Neuron (in vitro differentiated cells): ENCODE measurements around the gene MRLN.
"Not testable (repeated sequence)": the region's sequence is repeated elsewhere in the genome, so short reads cannot be mapped to it uniquely, and the experiment has no call there.

Experiments used
- H2AFZ ChIP-seq: one replicate; pipeline ENCODE4 v1.6.1; 2013; ENCODE audit warnings: low read depth, mild to moderate bottlenecking, inconsistent platforms, low read length, moderate library complexity
- H3K27me3 ChIP-seq: one replicate; pipeline ENCODE4 v1.6.1; 2013; ENCODE audit warnings: low read length; ENCODE audit not compliant: insufficient read depth
- H3K36me3 ChIP-seq: one replicate; pipeline ENCODE4 v1.6.1; 2013; ENCODE audit warnings: low read length; ENCODE audit not compliant: insufficient read depth
- H3K4me1 ChIP-seq: one replicate; pipeline ENCODE4 v1.6.1; 2013; ENCODE audit warnings: low read length; ENCODE audit not compliant: insufficient read depth
- H3K4me3 ChIP-seq: 2 replicates; pipeline ENCODE4 v1.5.1; 2013; ENCODE audit warnings: mild to moderate bottlenecking, low read length, moderate library complexity
- H3K9me3 ChIP-seq: one replicate; pipeline ENCODE4 v1.6.1; 2013; ENCODE audit warnings: low read length

Gene MRLN

GRCh38 chr10:59753267-59753666 lies at the start of gene MRLN:
MRLN (minus strand) TSS chr10:59753455.
- H3K36me3 ChIP-seq = no peaks in the 10 kb centered on the region
- H3K4me3 ChIP-seq = no peak within 1 kb of the TSS
- no peaks in the 10 kb centered on the region for H3K27me3 ChIP-seq
- H3K9me3 ChIP-seq = no peaks in the 10 kb centered on the region
- H2AFZ ChIP-seq = no peak within 1 kb of the TSS
- no peaks in the 10 kb centered on the region for H3K4me1 ChIP-seq

- no peaks in the 10 kb centered on the region for H3K27me3 ChIP-seq
- H3K9me3 ChIP-seq = no peaks in the 10 kb centered on the region
- peaks cover 2% of the 10 kb centered on the region for H3K4me1 ChIP-seq
- H3K4me3 ChIP-seq = no peak overlapping the region
- H2AFZ ChIP-seq = no peak overlapping the region
- peaks cover 39% of the 10 kb centered on the region for H3K36me3 ChIP-seq
Observed at GRCh38 chr10:59801171-59801570, 47.9 kb upstream of the MRLN start.

DNA sequence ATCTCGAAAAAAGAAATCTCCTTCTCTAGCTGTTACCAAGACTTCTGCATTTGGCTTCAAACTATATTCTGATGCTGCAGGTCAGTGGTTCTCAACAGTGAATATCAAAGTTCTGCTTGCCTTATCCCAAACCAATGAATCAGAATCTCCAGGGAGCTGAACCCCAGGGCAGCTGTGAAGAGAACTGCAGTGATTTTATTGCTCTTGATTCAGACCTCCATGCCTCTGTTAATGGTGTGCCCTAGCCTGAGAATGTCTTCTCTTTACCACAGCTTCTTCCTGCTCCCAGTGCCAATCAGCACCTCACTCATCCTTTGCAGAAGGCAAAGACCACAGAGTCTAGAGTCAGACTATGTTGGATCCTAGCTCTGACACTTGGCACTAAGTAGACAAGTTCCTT lies 46.2 kb upstream of the MRLN start:
- Histone ChIP-seq H3K9me3 (no peaks in the 10 kb centered on the region), H2AFZ (no peak overlapping the region), H3K4me3 (no peak overlapping the region), H3K27me3 (no peaks in the 10 kb centered on the region), H3K4me1 (peaks cover 2% of the 10 kb centered on the region), H3K36me3 (peaks cover 29% of the 10 kb centered on the region)

GRCh38 chr10:59793919-59794318 lies 40.7 kb upstream of the MRLN start:
- Histone ChIP-seq H3K36me3 (peaks cover 43% of the 10 kb centered on the region), H3K9me3 (peaks cover 2% of the 10 kb centered on the region), H3K4me3 (no peak overlapping the region), H3K27me3 (no peaks in the 10 kb centered on the region), H2AFZ (no peak overlapping the region), H3K4me1 (no peaks in the 10 kb centered on the region)

GRCh38 chr10:59792812-59793211 lies 39.6 kb upstream of the MRLN start:
- Histone ChIP-seq H3K27me3 (no peaks in the 10 kb centered on the region), H2AFZ (no peak overlapping the region), H3K4me1 (no peaks in the 10 kb centered on the region), H3K4me3 (no peak overlapping the region), H3K9me3 (peaks cover 2% of the 10 kb centered on the region), H3K36me3 (peaks cover 40% of the 10 kb centered on the region)

- Histone ChIP-seq H2AFZ (no peak overlapping the region), H3K36me3 (peaks cover 40% of the 10 kb centered on the region), H3K27me3 (no peaks in the 10 kb centered on the region), H3K4me3 (no peak overlapping the region), H3K4me1 (no peaks in the 10 kb centered on the region), H3K9me3 (peaks cover 2% of the 10 kb centered on the region)
Observed at GRCh38 chr10:59791601-59792000, 38.3 kb upstream of the MRLN start.

GRCh38 chr10:59790080-59790479 lies 36.8 kb upstream of the MRLN start:
- H3K4me1 ChIP-seq, H3K9me3 ChIP-seq, H3K4me3 ChIP-seq, H2AFZ ChIP-seq, H3K27me3 ChIP-seq: not testable (repeated sequence)
- peaks cover 40% of the 10 kb centered on the region for H3K36me3 ChIP-seq

DNA sequence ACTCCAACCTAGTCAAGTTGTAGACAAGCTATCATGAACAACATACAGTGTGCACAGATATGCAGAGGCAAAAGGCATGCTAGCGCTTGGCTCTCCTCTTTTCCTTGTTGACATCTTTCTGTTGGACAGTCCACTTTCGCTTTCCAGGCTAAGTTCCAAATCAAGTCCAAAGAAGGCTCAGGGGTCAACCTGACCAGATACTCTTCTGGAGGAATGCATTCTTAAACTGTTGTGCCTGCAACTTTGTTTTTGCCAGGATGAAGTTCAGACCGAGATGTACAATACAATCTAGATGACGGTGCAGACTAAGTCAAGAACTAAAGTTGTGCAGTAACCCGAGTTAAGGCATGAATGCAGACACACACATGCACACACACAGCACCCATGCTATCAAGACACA lies 35.7 kb upstream of the MRLN start:
- not testable (repeated sequence) for H3K27me3 ChIP-seq, H3K4me1 ChIP-seq, H2AFZ ChIP-seq, H3K9me3 ChIP-seq, H3K4me3 ChIP-seq
- peaks cover 30% of the 10 kb centered on the region for H3K36me3 ChIP-seq

DNA sequence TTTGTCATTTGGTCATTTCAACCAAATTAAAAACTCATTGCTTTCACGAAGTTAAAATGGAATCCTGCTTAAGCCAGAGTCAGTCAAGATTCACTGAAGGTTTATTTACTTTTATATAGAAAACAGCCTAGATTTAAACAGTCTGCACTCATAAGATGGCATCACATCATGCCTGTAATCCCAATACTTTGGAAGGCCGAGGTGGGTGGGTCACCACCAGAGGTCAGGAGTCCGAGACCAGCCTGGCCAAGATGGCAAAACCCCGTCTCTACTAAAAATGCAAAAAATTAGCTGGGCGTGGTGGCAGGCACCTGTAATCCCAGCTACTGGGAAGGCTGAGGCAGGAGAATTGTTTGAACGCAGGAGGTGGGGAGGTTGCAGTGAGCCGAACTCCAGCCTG lies 33.8 kb upstream of the MRLN start:
- H3K4me1 ChIP-seq, H3K4me3 ChIP-seq, H2AFZ ChIP-seq, H3K9me3 ChIP-seq, H3K27me3 ChIP-seq: not testable (repeated sequence)
- peaks cover 13% of the 10 kb centered on the region for H3K36me3 ChIP-seq

DNA sequence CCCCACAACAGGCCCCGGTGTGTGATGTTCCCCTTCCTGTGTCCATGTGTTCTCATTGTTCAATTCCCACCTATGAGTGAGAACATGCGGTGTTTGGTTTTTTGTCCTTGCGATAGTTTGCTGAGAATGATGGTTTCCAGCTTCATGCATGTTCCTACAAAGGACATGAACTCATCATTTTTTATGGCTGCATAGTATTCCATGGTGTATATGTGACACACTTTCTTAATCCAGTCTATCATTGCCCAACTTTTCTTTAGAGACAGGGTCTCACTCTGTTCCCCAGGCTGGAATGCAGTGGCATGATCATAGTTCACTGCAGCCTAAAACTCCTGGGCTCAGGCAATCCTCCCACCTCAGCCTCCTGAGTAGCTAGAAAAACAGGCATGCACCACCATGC lies 32.2 kb upstream of the MRLN start:
- not testable (repeated sequence) for H3K27me3 ChIP-seq, H2AFZ ChIP-seq, H3K4me1 ChIP-seq, H3K9me3 ChIP-seq, H3K36me3 ChIP-seq, H3K4me3 ChIP-seq

GRCh38 chr10:59781511-59781910 lies 28.3 kb upstream of the MRLN start:
- no peak overlapping the region for H2AFZ ChIP-seq
- no peaks in the 10 kb centered on the region for H3K27me3 ChIP-seq
- no peak overlapping the region for H3K4me3 ChIP-seq
- no peaks in the 10 kb centered on the region for H3K36me3 ChIP-seq
- peaks cover 3% of the 10 kb centered on the region for H3K9me3 ChIP-seq
- H3K4me1 ChIP-seq = no peaks in the 10 kb centered on the region

- H3K4me1 ChIP-seq = no peaks in the 10 kb centered on the region
- H3K36me3 ChIP-seq = no peaks in the 10 kb centered on the region
- H3K4me3 ChIP-seq = no peak overlapping the region
- peaks cover 3% of the 10 kb centered on the region for H3K9me3 ChIP-seq
- no peak overlapping the region for H2AFZ ChIP-seq
- H3K27me3 ChIP-seq = no peaks in the 10 kb centered on the region
Observed at GRCh38 chr10:59779756-59780533, 26.7 kb upstream of the MRLN start.

DNA sequence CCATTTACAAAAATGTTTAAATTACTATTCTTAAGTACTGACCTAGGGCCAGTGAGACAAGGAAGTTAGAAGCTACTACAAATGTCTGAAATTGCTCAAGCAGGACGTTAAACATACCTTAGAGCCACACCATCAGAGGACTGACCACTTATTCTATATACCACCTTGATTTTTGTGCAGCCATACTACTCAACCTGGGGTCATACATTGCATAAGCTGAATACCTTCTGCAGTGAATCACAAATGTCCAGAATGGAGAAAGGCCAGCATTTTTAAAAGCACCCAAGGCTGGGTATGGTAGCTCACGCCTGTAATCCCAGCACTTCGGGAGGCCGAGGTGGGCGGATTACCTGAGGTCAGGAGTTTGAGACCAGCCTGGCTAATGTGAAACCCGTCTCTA lies 21.2 kb upstream of the MRLN start:
- Histone ChIP-seq H2AFZ (no peak overlapping the region), H3K36me3 (no peaks in the 10 kb centered on the region), H3K27me3 (no peaks in the 10 kb centered on the region)

GRCh38 chr10:59773088-59773487 lies 19.8 kb upstream of the MRLN start:
- no peaks in the 10 kb centered on the region for H3K4me1 ChIP-seq
- peaks cover 5% of the 10 kb centered on the region for H3K9me3 ChIP-seq
- H3K4me3 ChIP-seq = no peak overlapping the region
- H3K27me3 ChIP-seq = no peaks in the 10 kb centered on the region
- no peaks in the 10 kb centered on the region for H3K36me3 ChIP-seq
- H2AFZ ChIP-seq = no peak overlapping the region

More for the DNA sequence above, 21.2 kb upstream of the MRLN start:
- Histone ChIP-seq H3K4me3 (no peak overlapping the region), H3K4me1 (no peaks in the 10 kb centered on the region), H3K9me3 (peaks cover 5% of the 10 kb centered on the region)
